Measurements from ENCODE around the gene GALNT12. TPM values are rescaled to one million over a fixed set of nuclear protein-coding genes. Genes with fewer than 3 reads are reported as not detected.

GALNT12 gene
- total and polyA plus RNA-seq, 2 experiments from 2014 or later: 14.6 to 23.6 TPM

GRCh38 chr9:98881836-98882568 lies 74.5 kb downstream of the GALNT12 start (continued):
- TF ChIP-seq ZNF462 (CRISPR knock-in tag; IDR thresholded peaks at IDR 0.05): no peak
- no peak for TF ChIP-seq EZH2 (IDR thresholded peaks at IDR 0.05; ENCODE audit: low read depth, unreplicated experiment)
- TF ChIP-seq EZH2phosphoT487 (IDR thresholded peaks at IDR 0.05; ENCODE audit: unreplicated experiment): no peak

GRCh38 chr9:98882569-98882923 lies 75.1 kb downstream of the GALNT12 start:
- Histone ChIP-seq H3K27ac (ENCODE audit: low read depth) (no peak overlapping the region), H3K27me3 (ENCODE audit: insufficient read depth) (no peaks in the 10 kb centered on the region), H3K4me1 (ENCODE audit: insufficient read depth) (no peaks in the 10 kb centered on the region), H3K4me2 (no peak overlapping the region), H3K36me3 (ENCODE audit: insufficient read depth) (no peaks in the 10 kb centered on the region), H3K4me3 (no peak overlapping the region), H2AFZ (no peak overlapping the region), H3K9me2 (ENCODE audit: insufficient read depth) (no peaks in the 10 kb centered on the region), H3K79me2 (replicated peaks; ENCODE audit: insufficient read depth) (no peaks in the 10 kb centered on the region), H3F3A (replicated peaks; ENCODE audit: low read depth) (no peaks in the 10 kb centered on the region), H4K20me1 (replicated peaks; ENCODE audit: insufficient read depth) (no peaks in the 10 kb centered on the region)
- no peaks in the 10 kb centered on the region for H3K36me3 Mint-ChIP-seq (ENCODE audit: low read depth)
- no peak for DNase-seq (ENCODE audit: low spot score)
- ATAC-seq: no peak
- H3K27me3 Mint-ChIP-seq (ENCODE audit: insufficient read depth, low read depth, poor library complexity): no peaks in the 10 kb centered on the region
- H3K27ac Mint-ChIP-seq: no peak overlapping the region
- no peaks in the 10 kb centered on the region for H3K4me1 Mint-ChIP-seq
- H3K4me3 Mint-ChIP-seq: no peak overlapping the region
- no peaks in the 10 kb centered on the region for H3K9me3 Mint-ChIP-seq
- no peak for TF ChIP-seq STAT1 (IDR thresholded peaks at IDR 0.05; ENCODE audit: unreplicated experiment)
- no peak for TF ChIP-seq ZNF462 (CRISPR knock-in tag; IDR thresholded peaks at IDR 0.05)
- no peak for TF ChIP-seq CREB1 (CRISPR knock-in tag; IDR thresholded peaks at IDR 0.05; ENCODE audit: low read depth)
- no peak for TF ChIP-seq EZH2phosphoT487 (IDR thresholded peaks at IDR 0.05; ENCODE audit: unreplicated experiment)
- no peak for TF ChIP-seq ZNF331 (CRISPR knock-in tag; IDR thresholded peaks at IDR 0.05; ENCODE audit: low read depth)
- TF ChIP-seq EZH2 (IDR thresholded peaks at IDR 0.05; ENCODE audit: low read depth, unreplicated experiment): no peak
- TF ChIP-seq ETS1 (IDR thresholded peaks at IDR 0.05): no peak
- TF ChIP-seq JUNB (IDR thresholded peaks at IDR 0.05; ENCODE audit: unreplicated experiment): no peak
